ENCODE results near the gene HOXC4. TPM values are rescaled to one million over a fixed set of nuclear protein-coding genes. Genes with fewer than 3 reads are reported as not detected.

Gene HOXC4
- total and polyA plus RNA-seq, 12 donors = 0.03 to 0.22 (median 0.21) TPM; not detected in 8

GRCh38 chr12:54025499-54026405 is 27.9 kb upstream of the HOXC4 start:
- ATAC-seq (no peak), DNase-seq (no peak)
- no peak for TF ChIP-seq CTCF (IDR thresholded peaks at IDR 0.05)
- Histone ChIP-seq H3K4me3 (no peak overlapping the region), H3K36me3 (no peaks in the 10 kb centered on the region), H3K27me3 (peaks cover 41 to 100% (median 100%) of the 10 kb centered on the region in 7 donors), H3K27ac (no peak overlapping the region), H3K9me3 (no peaks in the 10 kb centered on the region), H3K4me1 (peaks cover 0 to 12% (median 1%) of the 10 kb centered on the region in 9 donors)
- WGBS, 2 donors = 34 to 38% methylated on average over 7 of the region's 7 CpGs
- intact Hi-C loops (cut with DNase I) = no loop called here

- Histone ChIP-seq H3K4me1 (peaks cover 0 to 15% (median 5%) of the 10 kb centered on the region in 9 donors), H3K27me3 (peaks cover 51 to 100% (median 100%) of the 10 kb centered on the region in 7 donors)
Measured at GRCh38 chr12:54026640-54027441, 26.8 kb upstream of the HOXC4 start.

GRCh38 chr12:54027442-54027786 is 26.2 kb upstream of the HOXC4 start:
- H3K4me3 ChIP-seq = no peak overlapping the region
- 43 to 50% methylated on average over 3 of the region's 3 CpGs for WGBS, 2 donors
- intact Hi-C loops (cut with DNase I) = no loop called here
- no peaks in the 10 kb centered on the region for H3K36me3 ChIP-seq
- H3K4me1 ChIP-seq = peaks cover 0 to 15% (median 5%) of the 10 kb centered on the region in 9 donors
- TF ChIP-seq CTCF (IDR thresholded peaks at IDR 0.05) = no peak
- H3K9me3 ChIP-seq = peaks cover 0 to under 1% (median 0%) of the 10 kb centered on the region in 11 donors
- peaks cover 56 to 100% (median 100%) of the 10 kb centered on the region in 7 donors for H3K27me3 ChIP-seq
- DNase-seq (no peak), ATAC-seq (no peak)
- H3K27ac ChIP-seq = no peak overlapping the region

More at GRCh38 chr12:54026640-54027441, 26.8 kb upstream of the HOXC4 start:
- ATAC-seq (no peak), DNase-seq (no peak)
- Histone ChIP-seq H3K4me3 (no peak overlapping the region), H3K36me3 (no peaks in the 10 kb centered on the region), H3K27ac (no peak overlapping the region), H3K9me3 (no peaks in the 10 kb centered on the region)
- 20 to 22% methylated on average over 22 of the region's 22 CpGs for whole genome bisulfite sequencing, 2 donors
- TF ChIP-seq CTCF (IDR thresholded peaks at IDR 0.05) = no peak
- intact Hi-C loops (cut with DNase I) = no loop called here
